ENCODE measurements around the gene PAK6.

GRCh38 chr15:40239404-40239692 lies 485 bp downstream of the PAK6 start:
- TF ChIP-seq EZH2 (IDR thresholded peaks at IDR 0.05; ENCODE audit: low read depth, unreplicated experiment), result no peak
- TF ChIP-seq, protein P1, sequence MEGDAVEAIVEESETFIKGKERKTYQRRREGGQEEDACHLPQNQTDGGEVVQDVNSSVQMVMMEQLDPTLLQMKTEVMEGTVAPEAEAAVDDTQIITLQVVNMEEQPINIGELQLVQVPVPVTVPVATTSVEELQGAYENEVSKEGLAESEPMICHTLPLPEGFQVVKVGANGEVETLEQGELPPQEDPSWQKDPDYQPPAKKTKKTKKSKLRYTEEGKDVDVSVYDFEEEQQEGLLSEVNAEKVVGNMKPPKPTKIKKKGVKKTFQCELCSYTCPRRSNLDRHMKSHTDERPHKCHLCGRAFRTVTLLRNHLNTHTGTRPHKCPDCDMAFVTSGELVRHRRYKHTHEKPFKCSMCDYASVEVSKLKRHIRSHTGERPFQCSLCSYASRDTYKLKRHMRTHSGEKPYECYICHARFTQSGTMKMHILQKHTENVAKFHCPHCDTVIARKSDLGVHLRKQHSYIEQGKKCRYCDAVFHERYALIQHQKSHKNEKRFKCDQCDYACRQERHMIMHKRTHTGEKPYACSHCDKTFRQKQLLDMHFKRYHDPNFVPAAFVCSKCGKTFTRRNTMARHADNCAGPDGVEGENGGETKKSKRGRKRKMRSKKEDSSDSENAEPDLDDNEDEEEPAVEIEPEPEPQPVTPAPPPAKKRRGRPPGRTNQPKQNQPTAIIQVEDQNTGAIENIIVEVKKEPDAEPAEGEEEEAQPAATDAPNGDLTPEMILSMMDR (conservative IDR thresholded peaks at IDR 0.05; ENCODE audit: low read depth in 2 of 2), result no peak
- TF ChIP-seq, protein P2, sequence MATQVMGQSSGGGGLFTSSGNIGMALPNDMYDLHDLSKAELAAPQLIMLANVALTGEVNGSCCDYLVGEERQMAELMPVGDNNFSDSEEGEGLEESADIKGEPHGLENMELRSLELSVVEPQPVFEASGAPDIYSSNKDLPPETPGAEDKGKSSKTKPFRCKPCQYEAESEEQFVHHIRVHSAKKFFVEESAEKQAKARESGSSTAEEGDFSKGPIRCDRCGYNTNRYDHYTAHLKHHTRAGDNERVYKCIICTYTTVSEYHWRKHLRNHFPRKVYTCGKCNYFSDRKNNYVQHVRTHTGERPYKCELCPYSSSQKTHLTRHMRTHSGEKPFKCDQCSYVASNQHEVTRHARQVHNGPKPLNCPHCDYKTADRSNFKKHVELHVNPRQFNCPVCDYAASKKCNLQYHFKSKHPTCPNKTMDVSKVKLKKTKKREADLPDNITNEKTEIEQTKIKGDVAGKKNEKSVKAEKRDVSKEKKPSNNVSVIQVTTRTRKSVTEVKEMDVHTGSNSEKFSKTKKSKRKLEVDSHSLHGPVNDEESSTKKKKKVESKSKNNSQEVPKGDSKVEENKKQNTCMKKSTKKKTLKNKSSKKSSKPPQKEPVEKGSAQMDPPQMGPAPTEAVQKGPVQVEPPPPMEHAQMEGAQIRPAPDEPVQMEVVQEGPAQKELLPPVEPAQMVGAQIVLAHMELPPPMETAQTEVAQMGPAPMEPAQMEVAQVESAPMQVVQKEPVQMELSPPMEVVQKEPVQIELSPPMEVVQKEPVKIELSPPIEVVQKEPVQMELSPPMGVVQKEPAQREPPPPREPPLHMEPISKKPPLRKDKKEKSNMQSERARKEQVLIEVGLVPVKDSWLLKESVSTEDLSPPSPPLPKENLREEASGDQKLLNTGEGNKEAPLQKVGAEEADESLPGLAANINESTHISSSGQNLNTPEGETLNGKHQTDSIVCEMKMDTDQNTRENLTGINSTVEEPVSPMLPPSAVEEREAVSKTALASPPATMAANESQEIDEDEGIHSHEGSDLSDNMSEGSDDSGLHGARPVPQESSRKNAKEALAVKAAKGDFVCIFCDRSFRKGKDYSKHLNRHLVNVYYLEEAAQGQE (IDR thresholded peaks at IDR 0.05; ENCODE audit: unreplicated experiment), result no peak
- TF ChIP-seq EZH2phosphoT487 (IDR thresholded peaks at IDR 0.05; ENCODE audit: unreplicated experiment), result no peak
- no peak for TF ChIP-seq POLR2AphosphoS5 (IDR thresholded peaks at IDR 0.05; ENCODE audit: low read depth)
- no peak for TF ChIP-seq ZNF462 (CRISPR knock-in tag; IDR thresholded peaks at IDR 0.05)
- TF ChIP-seq ETS1 (IDR thresholded peaks at IDR 0.05), result no peak
- no peak for TF ChIP-seq NANOG (IDR thresholded peaks at IDR 0.05; ENCODE audit: borderline replicate concordance)
- no peak for TF ChIP-seq JUNB (IDR thresholded peaks at IDR 0.05; ENCODE audit: unreplicated experiment)

Measured in GM23338 (cell line).